HCEC 1CT (cell line): Measurements from ENCODE around the gene TPP1.
A peak's percentile ranks its signal among the peaks of the same experiment; 100 is the strongest.

Experiments used
- DNase-seq: peaks from one replicate; pipeline ENCODE4 v3.0.0-alpha.2; 2017

TPP1 gene

DNA sequence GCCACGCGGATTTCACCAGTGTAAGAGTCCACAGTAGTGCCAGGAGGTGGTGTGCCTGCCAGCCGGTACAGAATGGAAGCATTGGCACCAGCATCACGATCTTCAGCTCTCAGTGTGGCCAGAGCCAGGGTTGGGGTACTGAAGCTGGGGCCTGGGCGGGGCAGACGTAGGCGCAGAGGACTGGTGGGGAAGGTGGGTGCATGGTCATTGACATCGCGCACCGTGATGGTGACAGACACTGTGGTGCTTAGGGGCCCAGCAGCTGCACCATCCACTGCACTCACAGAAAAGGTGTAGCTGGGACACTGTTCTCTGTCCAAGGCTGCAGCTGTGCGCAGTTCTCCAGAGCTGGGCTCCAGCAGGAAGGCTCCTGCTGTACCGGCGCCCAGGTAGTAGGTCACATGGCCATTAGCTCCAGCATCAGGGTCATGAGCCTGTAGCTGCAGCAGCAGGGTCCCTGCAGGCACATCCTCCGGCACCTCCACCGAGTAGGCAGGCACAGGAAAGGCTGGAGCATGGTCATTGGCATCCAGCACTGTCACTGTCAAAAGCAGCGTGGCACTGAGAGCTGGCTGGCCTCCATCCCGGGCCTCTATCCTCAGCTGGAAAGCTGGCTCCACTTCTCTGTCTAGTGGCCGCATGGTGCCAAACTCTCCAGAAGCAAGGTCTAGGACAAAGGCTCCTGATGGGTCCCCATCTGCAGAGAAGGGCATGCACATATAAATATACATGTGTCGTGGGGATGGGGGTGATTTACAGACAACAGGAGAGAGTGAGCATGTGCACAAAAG lies 7.9 kb upstream of the TPP1 start:
- no peak for DNase-seq

DNA sequence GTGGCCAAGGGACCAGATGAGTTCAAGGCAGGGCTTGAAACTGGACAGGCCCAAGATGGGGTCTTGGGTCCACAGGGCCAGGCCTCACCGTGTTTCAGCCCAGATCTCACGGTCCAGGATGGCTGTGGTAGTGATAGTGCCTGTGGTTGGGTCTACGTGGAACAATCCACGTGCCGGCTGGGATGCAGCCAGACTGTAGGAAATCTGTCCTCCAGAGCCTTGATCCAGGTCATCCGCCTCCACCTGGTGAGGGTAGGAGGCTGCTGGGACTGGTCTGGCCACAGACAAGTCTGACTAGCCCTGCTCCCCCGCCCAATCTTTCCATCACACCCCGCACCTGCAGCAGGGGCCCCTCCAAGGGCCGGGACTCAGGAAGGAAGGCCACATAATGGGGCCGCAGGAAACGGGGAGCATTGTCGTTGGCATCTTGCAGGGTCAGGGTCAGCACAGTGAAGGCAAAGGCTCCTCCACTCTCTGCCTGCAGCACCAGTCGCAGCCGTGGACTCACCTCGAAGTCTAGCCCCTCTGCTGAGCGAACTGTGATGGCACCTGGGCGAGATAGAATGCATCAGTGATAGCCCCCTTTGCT lies 6.7 kb upstream of the TPP1 start:
- DNase-seq: no peak

DNA sequence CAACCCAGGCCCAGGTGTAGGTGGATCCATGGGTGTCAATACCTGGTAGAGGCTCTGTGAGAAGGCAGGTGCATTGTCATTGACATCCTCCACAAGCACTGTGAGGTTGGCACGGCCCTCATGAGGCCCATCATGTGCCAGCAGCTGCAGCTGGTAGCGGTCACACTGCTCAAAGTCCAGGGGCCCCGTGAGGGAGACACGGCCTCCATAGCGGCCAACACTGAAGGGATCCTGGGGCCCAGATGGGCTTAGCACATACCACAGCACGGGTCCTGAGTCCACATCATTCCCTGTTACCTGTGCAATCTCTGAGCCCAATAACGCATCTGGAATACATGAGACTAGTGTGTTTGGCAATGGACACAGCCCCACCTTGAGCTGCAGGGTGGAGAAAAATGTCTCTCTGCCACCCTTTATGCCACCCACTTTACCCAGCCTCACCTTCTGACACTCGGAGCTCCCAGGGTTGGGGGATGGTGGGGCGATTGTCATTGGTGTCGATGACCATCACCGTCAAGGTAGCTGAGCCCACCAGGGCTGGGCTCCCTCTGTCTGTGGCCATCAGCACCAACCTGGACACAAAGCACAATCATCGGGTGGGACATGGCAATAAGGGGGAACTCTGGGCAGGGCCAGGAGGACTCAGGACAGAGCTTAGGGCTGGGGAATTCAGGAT lies 6.1 kb upstream of the TPP1 start:
- no peak for DNase-seq

DNA sequence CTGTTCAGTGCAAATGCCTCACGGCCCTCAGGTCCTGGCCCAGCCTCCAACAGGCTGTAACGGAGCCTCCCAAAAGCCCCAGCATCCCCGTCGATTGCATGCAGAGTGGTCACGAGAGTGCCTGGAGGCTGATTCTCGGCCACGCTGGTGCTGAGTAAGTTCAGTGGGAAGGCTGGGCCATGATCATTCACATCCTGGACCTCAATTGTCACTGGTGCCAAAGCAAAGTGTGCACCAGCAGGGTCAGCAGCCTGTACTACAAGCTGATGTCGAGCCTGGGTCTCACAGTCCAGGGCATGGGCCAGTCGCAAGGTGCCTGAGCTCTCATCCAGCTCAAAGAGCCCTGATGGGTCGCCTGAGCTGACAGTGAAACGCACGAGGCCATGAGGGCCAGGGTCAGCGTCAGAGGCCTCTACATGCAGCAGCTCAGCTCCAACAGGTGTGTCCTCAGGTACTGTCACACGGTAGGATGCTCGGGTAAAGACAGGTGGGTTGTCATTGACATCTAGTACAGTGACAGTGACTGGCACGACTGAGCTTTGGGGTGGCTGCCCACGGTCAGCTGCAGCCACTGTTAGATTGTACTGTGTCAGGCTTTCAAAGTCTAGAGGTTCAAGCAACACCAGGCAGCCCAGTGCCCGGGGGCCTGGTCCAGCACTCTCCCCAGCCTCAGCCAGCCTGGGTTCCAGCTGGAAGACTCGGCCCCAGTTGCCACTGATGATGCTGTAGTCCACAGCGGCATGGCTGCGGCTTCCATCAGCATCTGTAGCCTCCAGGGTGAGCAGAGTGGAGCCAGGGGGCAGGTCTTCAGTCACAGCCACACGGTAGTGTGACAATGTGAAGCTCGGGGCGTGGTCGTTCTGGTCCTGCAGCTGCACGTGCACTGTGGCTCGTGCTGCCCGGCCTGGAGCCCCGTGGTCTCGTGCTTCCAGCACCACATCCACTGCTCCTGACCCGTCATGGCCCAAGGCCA lies 4.5 kb upstream of the TPP1 start:
- DNase-seq: no peak

DNA sequence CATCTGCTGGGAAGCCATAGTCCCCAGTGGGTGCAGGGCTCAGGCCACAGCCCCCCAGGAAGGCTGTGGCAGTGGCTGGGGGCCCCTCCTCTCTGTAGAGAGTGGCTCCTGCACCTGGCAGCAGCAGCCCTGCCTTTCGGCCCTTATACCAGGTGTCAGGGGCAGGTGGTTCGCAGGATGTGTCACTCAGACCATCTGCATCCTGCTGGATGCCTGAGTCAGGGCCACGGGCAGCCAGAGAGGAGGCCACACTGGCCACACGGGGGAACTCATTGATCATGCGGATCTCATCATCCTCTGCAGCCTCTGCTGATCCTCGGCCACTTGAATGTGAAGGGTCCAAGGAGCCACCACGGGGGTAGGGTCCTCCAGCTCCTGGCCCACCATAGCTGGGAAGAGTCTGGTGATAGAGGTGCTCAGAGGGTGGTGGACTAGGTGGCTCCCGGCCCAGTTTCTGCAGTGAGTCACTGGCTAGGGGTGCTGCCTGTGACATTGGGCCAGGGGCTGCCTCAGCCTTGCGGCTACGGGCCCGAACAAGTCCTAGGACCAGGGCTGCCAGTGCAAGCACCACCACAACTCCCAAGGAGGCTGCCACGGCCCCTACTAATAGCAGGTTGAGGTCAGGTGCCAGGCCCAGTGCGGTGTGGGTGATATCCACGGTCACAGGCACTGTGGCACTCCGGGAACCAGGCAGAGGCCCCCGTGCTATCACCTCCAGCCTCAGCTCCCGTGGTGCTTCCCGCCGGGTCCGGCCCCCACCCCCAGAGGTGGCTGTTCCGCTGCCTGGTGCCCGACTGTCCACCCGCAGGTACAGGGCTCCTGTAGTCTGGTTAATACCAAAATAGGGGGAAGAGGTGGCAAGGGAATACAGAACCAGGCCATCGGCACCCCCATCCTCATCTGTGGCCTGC lies 3.3 kb upstream of the TPP1 start:
- DNase-seq: no peak

DNA sequence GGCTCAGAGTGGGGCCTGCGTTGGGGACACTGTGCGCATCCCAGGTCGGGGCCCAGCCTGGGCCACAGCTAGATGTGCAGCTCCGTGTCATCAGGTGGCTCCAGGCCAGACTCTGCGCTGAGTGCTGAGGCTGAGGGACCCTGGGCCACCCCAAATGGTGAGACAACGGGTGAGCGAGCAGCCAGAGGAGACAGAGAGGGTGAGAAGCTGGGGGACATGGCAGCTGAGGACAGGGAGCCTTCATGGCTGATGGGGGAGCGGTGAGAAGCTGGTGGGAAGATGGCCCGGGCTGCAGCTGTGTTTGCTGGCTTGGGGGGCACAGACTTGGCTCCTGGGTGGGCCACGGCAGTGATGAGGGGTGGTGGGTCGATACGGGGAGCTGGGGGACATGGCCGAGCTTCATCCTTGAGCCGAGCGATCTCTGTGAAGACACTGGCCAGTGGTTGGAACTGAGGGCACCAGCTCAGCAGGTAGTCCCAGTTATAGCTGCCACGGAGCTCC lies 2.5 kb upstream of the TPP1 start:
- DNase-seq: no peak

DNA sequence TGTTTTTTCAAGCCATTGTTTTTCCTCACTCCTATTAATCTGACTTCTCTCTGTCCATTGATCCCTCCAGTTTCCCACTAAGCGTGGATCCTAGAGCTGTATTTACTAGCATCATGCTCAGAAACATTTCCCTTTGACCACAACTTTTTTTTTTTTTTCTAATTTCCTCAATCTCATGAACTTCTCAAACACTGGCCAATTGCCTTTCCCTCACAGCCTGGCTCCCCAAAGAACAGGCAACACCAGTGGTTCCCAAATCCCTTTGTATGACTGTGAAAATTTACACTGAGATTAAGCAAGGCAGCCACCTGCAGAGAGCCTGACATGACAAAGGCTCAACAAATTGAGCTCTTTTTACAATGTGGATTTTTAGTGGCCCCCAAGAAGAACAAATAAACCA lies 1.4 kb upstream of the TPP1 start:
- no peak for DNase-seq

DNA sequence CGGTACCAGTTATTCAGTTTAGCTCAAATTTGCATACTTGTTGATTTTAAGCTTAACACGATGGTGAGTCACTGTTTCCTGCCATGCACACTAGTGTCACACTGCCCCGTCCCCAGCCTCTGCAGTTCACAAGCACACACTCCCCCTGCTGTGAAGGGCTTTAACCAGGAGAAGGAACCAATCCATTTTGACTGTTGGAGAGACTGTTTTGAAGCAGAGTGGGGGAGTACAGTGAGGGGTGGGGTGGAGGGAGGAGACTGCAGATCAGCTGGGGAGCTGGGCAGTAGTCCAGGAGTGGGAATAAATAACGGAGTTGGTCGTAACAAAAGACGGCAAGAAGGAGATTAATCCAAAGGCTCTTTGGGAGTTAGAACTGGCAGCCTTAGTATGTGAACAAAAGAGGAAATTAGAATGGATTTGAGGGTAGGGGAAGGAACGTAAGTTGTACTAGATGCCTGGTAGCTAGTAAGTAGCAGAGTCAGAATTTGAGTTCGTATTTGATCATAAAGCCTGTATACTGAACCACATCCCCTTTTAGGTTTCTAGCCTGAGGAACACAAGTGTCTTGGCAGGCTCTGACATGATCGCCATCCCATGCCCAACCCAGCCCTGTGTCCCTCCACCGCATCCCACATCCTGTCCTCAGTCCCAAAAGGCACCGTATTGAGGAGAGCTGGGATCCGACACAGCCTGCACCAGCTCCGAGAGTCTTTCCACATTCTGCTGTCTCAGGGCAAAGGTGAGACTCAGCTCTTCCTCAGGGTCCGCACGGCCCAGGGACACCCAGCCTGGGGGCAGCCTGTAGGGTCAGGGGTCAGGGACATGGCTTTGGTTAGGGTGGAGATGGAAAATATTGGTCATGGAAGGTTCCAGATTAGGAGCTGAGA lies 862 bp downstream of the TPP1 start:
- DNase-seq: peak; percentile 93

DNA sequence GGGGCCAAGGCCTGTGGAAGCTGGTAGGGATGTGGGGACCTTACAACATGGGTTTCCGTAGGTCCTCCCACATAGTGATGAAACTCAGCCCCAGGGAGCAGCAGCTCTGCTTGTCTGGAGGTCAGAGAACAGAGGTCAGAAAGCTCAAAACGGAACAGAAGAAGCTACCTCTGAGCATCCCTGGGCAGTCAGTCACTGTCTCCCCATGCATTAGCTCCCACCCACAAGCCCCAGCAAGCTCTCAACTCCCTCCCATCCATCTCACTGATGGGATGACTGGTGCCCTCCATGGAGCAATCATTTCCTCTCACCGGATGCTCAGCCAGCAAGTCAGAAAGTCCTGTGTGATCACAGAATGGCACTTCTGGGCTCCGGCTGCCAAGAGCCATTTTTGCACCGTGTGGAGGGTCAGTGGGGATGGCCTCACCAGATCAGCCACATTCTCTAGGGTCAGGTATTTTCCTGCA lies 1.9 kb downstream of the TPP1 start:
- peak; percentile 84 for DNase-seq

DNA sequence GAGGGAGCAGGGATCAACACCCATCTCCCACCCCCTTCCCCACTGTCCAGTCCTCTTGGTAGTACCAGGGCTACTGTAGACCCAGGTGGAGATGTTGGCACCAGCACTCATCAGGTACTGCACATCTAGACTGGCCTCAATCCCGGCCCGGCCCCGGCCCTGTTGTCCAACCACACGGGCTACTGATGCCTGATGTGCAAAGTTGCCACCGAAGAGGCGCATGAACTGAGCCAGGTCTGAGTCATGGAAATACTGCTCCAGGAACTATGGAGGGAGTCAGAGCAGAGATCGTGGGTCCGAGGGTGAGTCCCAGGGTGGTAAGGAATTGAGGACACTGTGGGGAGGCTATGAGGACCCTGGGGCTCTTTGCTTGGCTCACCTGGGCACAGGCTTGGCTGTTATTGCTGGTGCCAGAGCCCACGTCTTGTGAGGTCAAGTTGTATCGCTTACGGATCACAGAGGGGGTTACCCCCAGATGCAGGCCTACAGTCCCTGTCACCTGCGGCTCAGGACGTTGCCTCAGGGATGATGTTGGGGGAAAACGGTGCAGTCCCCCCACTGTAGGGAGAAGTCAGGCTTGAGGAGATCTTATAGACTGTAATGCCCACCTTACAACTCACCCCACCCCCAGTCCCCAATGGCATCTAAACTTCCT lies 2.5 kb downstream of the TPP1 start:
- DNase-seq: peak; percentile 39

DNA sequence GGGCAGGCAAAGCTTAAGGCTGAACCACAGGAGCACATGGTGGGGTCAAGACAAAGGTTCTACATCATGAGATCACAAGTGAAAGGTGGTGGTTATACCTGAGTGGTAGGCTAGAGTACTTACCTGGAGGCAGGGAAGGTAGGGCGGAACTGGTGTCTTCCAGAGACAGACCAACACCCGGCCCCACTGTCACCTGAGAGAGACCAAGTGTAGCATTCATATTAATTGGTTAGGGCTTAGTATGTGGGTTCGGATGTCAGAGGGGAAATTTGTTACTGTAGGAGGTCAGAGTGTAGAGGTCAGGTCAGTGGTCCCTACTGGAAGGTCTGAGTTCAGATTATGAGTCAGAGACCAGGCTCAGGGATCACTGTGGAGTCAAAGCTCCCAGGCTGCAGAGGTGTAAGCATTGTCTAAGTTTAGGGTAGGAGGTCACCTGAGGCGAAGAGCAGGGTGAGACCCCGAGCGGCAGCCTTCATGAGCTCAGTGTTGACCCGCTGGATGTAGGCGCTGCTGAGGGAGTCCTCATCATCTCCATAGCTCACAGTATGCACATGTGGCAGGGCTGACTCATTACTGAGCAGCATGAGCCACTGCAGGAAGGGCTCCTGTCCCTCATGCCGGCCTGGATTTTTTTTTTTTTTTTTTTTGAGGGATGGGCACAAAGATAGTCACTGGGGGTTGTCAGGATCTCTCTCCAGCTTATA lies 3.2 kb downstream of the TPP1 start:
- DNase-seq: peak; percentile 76

DNA sequence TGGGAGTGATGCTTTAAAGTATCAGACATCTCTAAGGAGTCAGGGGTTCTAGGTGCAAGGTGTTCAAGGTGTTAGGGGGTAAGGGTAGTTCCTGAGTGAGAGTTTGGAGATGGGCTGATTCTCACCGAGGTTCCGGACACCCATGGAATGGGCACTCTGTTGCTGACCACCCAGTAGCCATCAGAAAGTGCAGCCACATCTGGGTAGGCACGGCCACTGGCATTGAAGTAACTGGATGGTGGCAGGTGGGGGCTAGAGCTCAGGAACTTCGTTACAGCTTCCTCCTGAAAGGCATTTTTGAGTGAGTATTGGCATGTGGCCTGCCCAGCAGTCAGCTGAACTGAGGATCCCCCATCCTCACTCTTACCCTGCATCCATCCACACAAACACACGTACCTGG lies 4.2 kb downstream of the TPP1 start:
- DNase-seq: no peak

DNA sequence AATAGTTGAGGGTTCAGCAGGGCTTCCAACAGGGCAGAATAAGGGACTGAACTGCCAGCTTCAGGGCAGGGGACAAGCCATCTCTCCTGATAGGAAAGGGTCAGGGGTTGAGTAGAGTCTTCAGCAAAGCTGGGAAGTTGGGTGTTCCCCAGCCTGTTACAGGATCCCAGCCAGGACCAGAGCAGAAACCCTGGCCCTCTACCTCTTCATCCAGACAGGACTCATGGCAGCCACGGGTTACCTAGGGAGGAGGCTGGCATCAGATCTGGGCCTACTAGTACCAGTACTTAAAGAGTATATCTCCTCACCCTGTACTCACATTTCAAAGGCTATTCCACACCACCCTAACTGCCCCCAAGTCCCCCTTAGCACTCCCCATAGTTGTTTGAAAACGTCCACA lies 4.8 kb downstream of the TPP1 start:
- no peak for DNase-seq

DNA sequence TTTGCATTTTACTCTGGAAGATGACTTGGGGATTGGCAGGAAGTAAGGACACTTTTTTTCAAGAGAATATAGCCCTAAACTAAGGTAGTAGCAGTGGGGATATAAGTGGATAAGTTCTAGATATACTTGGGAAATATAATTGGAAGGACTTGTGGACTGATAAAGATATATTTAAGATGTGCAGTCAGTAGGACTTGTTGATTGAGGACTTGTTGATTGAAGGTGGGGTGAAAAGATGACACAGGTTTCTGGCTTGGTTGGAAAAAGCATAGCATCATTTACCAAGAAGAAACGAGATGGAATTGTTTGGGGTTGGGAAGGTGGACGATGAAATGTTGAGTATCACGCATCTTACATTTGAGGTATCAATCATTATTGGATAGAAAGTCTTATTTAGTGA lies 5.7 kb downstream of the TPP1 start:
- DNase-seq: no peak

DNA sequence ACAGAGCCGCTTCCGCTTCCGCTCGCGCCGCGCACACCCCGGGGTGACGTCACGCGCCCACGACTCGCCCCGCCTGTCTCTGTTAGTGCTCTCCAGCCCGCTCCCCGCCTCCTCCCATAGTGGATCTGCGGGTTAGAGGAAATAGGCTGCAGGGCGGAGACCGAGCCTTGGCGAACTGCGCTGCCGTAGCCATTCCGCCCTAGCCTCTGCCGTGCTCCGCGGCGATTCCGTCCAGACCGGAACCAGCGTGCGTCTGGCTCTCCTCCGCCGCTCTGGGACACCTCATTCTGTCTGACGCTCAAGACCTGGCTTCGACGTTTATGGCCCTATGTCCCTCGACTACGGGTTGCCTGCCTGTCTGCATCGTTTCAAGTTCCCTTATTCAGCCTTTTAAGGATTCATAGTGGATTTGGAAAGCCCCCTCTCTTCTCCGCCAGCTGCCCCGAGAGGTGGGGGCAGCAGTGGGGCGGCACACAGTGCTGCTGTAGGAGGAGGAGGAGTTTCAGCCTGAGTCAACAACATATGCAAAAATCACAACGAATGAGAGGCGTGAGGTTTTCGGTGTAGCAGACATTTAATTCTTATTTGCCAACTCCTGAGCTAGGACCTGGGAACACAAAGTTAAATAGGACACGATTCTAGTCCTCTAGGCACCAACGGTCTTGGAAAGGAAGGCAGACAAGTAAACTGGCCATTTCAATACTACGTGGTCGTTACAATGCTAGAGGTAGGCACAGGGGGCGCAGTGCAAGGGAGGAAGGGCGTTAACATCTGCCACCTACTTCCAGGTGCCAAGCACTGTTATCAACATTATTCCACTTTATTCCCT lies 6.8 kb downstream of the TPP1 start, which contains the start of gene TAF10:
Gene TAF10, minus strand, starts transcription at position 4 of the 829 bp plus-strand sequence. CDS start 27 bp downstream, outside the sequence.
- DNase-seq: peak; percentile 97

DNA sequence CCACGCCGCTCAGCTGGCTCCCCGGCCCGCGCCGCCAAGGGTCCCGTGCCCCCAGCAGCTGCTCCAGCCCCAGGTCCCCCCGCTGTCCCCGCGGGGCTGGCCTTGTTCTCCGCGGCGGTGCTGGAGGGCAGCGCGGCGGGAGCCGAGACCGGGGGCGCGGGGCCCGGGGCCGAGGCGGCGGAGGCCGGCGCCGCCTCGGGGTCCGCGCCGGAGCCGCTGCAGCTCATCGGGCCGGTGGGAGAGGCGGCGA lies 7.3 kb downstream of the TPP1 start:
- DNase-seq: no peak

DNA sequence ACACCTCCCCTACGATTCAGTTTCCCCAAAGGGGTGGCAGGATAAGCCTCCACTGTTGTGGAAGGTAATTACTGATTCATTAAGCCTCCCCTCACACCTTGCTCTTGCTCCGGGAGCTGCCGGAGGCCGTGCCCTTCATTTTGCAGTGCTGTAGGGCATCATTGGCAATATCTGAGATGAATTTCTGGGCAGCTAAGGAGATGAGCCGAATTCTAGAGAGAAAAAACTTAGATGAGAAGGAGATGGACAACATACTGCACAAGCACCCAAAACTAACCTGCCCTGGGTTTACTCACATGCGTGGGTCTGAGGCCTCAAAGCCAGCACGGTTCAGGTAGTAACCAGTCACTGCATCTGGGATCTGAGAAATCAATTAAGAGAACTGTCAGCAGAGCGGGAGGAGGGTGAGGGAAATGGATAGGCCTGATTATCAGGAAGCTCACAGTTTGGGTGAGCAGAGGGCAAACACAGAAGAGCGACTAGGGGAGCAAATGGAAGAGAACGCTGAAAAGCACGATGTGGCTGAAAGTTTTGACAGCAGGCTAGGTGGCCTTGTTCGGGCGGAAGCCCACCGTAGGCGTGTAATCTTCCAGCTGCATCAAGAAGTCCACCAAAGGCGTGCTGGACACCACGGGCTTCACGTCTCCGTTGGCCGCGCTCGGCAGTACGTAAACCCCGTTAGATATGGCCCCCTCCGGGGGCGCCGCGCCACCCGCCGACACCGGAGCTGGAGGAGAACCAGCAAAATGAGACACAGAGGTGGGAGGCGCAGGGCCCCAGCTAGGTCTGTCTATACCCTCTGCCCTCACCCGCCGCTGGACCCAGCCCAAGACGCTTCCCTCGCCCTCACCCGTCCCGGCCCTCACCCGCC lies 7.9 kb downstream of the TPP1 start:
- peak; percentile 43 for DNase-seq

DNA sequence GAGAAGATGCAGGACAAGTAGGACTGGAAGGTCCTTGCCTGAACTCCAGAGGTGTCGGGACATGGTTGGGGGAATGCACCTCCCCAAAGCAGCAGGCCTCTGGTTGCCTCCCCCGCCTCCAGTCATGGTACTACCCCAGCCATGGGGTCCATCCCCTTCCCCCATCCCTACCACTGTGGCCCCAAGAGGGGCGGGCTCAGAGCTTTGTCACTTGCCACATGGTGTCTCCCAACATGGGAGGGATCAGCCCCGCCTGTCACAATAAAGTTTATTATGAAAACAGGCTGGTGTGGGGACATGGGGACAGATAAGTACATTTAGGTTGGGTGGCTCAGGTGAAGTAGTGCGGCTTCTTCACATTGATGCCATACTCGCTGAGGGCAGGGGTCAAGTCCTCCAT lies 8.6 kb downstream of the TPP1 start:
- no peak for DNase-seq
